WERI-Rb-1 (cell line): ENCODE data around the gene DTD1.
A peak's percentile ranks its signal among the peaks of the same experiment; 100 is the strongest.

Experiments
- DNase-seq: peaks from one replicate; pipeline ENCODE4 v3.0.0-alpha.2; 2020
- H3K27ac ChIP-seq: fragments of 250-450 bp; sonication (Bioruptor Pico); 2 replicates; pipeline ENCODE4 v1.5.1; 2020; ENCODE audit warnings: mild to moderate bottlenecking, moderate library complexity
- H3K27me3 ChIP-seq: fragments of 250-450 bp; sonication (Bioruptor Pico); 2 replicates; pipeline ENCODE4 v1.5.1; 2021; ENCODE audit warnings: mild to moderate bottlenecking, low read depth, moderate library complexity; ENCODE audit not compliant: insufficient read depth, severe bottlenecking
- H3K36me3 ChIP-seq: fragments of 250-450 bp; sonication (Bioruptor Pico); 2 replicates; pipeline ENCODE4 v1.5.1; 2020; ENCODE audit warnings: mild to moderate bottlenecking, moderate library complexity
- H3K4me3 ChIP-seq: 2 replicates; pipeline ENCODE4 v1.5.1; 2011; ENCODE audit warnings: low read depth, mild to moderate bottlenecking, control low read depth, low read length
- H3K9me3 ChIP-seq: fragments of 250-450 bp; sonication (Bioruptor Pico); 2 replicates; pipeline ENCODE4 v1.5.1; 2021; ENCODE audit warnings: mild to moderate bottlenecking, moderate library complexity; ENCODE audit not compliant: severe bottlenecking
- CTCF ChIP-seq: IDR thresholded peaks from 2 replicates; pipeline ENCODE4 v1.5.1; 2011; ENCODE audit warnings: low read depth, mild to moderate bottlenecking, control low read depth, inconsistent platforms, low read length

DTD1 gene

DNA sequence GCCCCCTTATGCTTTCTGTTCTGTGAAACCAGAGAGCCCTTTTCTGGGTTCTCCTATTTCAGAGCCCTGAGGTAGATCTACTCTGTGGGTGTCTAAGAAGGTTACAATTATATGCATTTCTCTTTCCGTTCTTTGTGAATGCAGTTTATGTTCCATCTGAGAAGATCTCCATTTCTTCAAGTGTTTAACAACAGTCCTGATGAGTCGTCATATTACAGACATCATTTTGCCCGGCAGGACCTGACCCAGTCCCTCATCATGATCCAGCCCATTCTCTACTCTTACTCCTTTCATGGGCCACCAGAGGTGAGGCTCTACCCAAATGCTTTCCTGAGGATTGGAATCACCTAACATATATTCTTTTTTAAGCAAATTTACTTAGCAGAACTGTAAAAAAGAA lies 39.4 kb upstream of the DTD1 start:
- DNase-seq: no peak
- Histone ChIP-seq H3K9me3 (no peaks in the 10 kb centered on the region), H3K27me3 (no peaks in the 10 kb centered on the region), H3K27ac (no peak overlapping the region), H3K4me3 (no peak overlapping the region), H3K36me3 (peaks cover 56% of the 10 kb centered on the region)
- no peak for TF ChIP-seq CTCF

DNA sequence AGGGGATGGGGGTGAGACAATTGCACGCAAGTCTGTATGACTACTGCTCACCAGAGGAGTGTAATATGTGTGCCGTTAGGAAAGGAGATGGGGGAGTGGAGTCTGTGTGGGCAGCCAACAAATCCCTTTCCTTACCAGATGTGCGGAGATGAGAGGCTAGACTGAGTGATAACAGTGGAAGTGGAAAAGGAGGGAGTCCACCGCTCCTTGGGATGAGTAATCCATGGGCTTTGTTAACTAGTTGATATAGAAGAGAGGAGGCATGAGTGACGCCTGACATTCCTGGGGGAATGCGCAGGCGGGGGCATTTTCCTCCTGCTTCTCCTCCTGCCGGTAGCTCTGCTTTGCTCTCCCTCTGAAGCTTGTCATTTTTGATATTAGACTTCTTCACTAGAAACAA lies 34.1 kb upstream of the DTD1 start:
- H3K36me3 ChIP-seq: peaks cover 54% of the 10 kb centered on the region
- TF ChIP-seq CTCF: no peak
- no peak overlapping the region for H3K4me3 ChIP-seq
- H3K27me3 ChIP-seq: no peaks in the 10 kb centered on the region
- no peak overlapping the region for H3K27ac ChIP-seq
- DNase-seq: no peak
- no peaks in the 10 kb centered on the region for H3K9me3 ChIP-seq

DNA sequence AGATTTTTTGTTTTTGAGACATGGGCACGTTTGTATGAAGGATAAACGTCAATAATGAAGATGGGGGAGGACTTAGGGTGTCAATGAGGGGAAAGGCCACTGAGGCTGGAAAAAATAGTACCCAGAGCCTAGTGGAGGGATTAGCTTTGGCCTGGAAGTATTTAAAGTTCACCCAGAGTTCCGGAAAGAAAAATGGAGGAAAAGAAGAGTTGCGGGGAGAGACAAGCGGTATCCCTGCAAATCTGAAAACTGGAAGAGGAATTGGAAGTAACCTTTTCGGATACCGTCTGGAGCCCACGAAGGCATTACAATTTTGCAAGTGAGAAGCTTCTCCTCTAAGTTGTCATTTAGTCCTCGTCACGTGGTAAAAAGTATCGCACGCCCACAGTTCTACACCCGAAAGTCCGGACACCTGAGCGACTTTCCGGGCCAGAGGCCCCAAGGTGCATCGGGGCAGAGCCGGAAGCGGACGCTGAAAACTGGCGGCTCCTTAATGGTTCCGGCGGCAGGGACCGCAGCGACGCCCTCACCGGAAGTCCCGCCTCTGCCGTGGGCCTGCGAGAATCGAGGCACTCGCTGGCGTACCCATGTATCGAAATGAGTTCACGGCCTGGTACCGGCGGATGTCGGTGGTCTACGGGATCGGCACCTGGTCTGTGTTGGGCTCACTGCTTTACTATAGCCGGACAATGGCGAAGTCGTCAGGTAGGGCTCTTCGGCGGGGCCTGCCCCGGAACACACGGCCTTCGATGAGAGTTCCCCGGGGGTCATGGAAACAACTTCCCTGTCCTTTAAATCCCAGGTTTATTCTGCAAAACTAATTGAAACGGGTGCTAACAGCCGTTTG lies 20.7 kb upstream of the DTD1 start, which contains the start of gene SMIM26:
TSS of gene SMIM26 (plus strand) at position 541 of the 847 bp plus-strand sequence. CDS start at position 588, 47 bp downstream.
- Histone ChIP-seq H3K9me3 (no peaks in the 10 kb centered on the region), H3K27me3 (no peaks in the 10 kb centered on the region), H3K36me3 (peaks cover 13% of the 10 kb centered on the region), H3K4me3 (peak within 1 kb of the TSS; percentile 62), H3K27ac (peak within 1 kb of the TSS; percentile 68)
- no peak for TF ChIP-seq CTCF
- DNase-seq: peak; percentile 93

- Histone ChIP-seq H3K27ac (peak overlapping the region; percentile 68), H3K4me3 (peak overlapping the region; percentile 62), H3K27me3 (no peaks in the 10 kb centered on the region), H3K9me3 (no peaks in the 10 kb centered on the region), H3K36me3 (peaks cover 9% of the 10 kb centered on the region)
- TF ChIP-seq CTCF: no peak
- DNase-seq: no peak
Observed at GRCh38 chr20:18567739-18568091, 20.1 kb upstream of the DTD1 start.

DNA sequence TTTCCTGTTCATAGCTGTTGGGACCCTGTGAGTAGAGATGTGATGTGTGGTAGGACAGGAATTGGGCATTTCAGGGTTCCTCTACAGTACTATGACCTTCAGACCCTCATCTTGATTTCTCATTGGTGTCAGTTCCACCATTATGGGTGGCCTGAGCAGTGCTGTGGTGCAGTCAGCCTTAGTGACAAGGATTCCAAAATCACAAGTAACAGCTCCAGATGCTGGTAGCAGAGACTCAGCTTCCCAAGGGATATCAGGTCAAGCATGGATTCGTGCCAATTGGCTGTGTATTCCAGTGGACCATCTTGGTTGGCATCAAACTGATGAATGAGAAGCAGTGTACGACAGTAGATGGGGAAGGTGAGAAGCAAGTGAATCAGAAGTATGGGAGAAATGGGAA lies 16.8 kb upstream of the DTD1 start:
- H3K27me3 ChIP-seq: no peaks in the 10 kb centered on the region
- peaks cover 9% of the 10 kb centered on the region for H3K36me3 ChIP-seq
- H3K4me3 ChIP-seq: no peak overlapping the region
- TF ChIP-seq CTCF: no peak
- DNase-seq: no peak
- H3K9me3 ChIP-seq: no peaks in the 10 kb centered on the region
- no peak overlapping the region for H3K27ac ChIP-seq

DNA sequence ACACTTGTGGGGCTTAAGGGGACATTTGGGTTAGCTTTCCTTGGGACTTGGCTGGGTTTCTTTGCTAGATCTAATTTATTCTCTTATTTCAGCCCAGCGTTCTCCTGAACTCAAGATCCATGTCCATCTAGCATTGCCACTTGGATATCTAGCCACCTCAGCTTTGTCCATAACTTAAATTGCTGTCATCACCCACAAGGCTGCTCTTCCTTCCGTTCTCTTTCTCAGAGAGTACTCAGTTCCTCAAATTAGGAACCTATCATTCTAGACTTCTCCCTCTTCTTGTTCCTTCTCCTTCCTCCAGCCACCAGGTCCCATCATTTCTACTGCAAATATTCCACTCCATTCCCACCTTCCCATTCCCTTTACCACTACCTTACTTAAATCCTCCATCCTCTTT lies 16.3 kb upstream of the DTD1 start:
- no peak overlapping the region for H3K4me3 ChIP-seq
- TF ChIP-seq CTCF: no peak
- no peaks in the 10 kb centered on the region for H3K9me3 ChIP-seq
- no peaks in the 10 kb centered on the region for H3K27me3 ChIP-seq
- peaks cover 9% of the 10 kb centered on the region for H3K36me3 ChIP-seq
- DNase-seq: no peak
- H3K27ac ChIP-seq: no peak overlapping the region
